Activated CD8-positive, alpha-beta memory T cell treated with anti-CD3 and anti-CD28 coated beads, Interleukin-2, amount 50 U/mL, for 4 hours (primary cell): ENCODE measurements around the gene MYO5B.

Experiments used
- DNase-seq: peaks from one replicate; pipeline ENCODE4 v3.0.0-alpha.2; 2020

The MYO5B gene

GRCh38 chr18:50143886-50144285, 51.1 kb downstream of the MYO5B start:
- DNase-seq, result no peak

DNA sequence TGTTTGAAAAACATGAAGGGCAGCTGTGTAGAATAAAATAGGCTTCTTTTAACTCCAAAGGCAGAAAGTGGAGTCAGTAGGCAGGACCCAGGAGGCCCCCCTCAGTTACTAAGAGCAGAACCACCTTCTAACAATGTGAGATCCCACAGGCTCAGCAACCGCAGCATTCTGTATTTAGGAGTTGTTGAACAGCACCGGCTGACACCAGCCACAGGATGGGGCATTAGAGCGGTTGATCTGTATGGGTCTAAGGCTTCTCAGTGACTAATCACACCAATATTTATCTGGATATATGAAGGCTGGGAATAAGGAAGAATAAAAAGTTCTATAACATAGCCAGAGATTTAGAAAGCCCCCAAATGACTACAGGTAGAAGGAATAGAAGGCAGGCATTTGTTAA, 51.7 kb downstream of the MYO5B start:
- DNase-seq, result no peak

DNA sequence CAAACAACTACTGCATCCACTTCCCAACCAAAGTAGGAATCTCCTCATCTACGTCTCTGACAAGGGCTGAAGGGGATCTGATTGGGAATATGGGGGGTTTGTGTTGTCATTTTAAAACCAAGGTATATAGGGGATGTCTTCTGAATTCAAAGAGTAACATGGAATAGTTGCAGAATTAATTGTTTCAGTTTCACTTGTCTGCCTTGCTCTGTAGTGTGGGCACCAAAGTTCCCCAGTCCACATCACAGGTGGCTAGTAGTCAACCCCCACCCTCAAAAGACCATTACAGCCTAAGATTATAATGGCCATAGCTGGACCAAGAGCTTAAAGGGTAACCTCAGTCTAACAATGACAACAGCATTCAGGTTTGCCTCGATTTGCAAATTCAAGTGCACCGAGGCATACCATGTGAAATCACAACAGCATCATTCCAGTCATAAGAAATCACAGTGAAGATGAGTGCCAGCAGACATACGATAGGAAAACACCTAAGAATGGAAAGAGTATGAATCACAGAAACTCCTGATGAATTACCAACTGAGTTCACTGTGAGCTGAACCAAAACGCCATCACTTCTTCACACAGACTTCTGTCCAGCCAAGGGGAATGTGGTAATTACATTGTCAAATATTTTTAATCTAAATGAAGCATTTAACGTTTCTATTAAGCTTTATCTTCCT, 52.4 kb downstream of the MYO5B start:
- DNase-seq, result no peak

GRCh38 chr18:50138181-50139064, 56.5 kb downstream of the MYO5B start:
- DNase-seq, result no peak

DNA sequence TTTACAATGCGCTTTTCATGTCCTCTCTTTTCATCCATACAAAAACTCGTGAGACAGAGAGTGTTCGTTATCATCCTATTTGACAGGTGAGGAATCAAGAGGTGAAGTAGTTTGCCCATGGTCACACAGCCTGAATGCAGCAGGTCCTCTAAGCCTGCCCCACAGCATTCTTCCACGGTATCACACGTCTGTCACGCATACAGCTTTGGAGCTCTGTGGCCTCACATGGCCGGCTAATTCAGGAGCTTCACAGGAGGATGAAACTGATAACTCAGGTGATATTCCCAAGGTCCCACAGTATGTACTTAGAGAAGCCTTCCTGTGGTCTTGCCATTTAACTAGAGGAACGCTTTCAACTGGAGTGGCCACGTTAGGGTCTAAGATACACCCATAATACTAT, 59.0 kb downstream of the MYO5B start:
- no peak for DNase-seq

DNA sequence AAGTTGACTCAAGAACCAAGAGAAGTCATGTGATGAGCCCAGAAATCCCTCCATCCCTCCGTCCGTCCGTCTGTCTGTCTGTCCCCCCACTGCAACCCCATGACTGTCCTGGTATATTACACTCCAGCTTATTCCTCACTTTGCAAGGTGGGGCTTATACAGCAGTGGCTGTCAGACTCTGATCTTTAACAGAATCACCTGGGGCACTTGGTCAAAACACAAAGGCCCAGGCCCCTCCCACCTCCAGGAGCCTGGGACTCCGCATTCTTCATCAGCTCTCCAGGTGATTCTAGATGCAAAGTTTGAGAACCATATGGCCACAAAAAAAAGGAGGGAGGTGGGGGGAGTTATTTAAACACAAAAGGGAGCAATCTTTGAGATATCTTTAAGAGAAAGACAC, 61.4 kb downstream of the MYO5B start:
- DNase-seq, result no peak

DNA sequence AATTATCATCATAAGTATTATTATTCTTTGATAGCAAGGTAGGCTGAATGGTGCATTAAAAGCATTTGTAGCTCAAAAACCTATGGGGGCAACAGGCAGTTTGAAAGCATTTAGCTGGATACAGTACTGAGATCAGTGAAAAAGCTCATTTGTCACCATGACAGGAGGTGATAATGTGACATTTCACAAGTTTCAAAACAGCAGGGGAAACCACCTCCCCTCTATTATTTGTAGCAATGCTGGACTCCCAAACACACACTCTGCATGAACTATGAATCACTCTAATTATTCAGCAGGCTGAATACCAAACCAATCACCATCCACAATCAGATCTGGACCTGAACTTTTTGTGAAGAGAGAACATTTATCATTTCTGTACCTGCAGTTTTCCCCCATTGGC, 63.4 kb downstream of the MYO5B start:
- DNase-seq, result no peak

DNA sequence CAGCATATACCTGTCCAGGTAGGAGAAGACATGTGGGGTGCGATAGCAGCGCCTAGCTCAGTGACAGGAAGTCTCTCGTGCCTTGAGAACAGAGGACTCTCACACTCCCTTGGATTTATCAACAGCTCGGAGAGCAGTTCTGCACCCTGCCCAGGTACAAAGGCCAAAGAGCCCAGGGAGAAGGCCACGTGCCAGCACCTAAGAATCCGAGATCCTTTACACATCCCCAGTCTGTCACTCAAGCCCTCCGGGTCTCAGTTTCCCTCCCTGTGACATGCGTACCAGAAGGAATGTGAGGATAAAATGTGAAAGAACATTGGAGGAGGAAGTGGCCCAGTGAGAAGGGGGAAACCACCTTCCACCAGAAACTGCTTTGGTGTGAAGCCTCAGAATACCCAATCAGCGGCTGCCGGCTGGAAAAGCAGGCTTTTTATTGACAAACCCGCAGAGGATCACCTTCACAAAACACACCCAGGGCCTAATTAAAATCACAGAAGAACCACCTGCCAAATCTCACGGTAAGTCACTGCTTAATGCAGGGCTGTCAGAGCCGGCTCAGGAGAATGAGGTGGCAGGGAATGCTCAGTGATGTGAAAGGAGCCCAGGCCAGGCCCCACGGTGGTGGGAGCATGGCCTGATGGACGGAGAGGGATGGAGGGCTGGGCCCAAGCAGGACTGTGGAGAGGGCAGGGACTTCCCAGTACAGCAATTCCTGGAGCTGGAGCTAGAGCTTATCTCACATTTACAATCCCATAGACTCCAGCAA, 66.3 kb downstream of the MYO5B start:
- DNase-seq, result no peak

DNA sequence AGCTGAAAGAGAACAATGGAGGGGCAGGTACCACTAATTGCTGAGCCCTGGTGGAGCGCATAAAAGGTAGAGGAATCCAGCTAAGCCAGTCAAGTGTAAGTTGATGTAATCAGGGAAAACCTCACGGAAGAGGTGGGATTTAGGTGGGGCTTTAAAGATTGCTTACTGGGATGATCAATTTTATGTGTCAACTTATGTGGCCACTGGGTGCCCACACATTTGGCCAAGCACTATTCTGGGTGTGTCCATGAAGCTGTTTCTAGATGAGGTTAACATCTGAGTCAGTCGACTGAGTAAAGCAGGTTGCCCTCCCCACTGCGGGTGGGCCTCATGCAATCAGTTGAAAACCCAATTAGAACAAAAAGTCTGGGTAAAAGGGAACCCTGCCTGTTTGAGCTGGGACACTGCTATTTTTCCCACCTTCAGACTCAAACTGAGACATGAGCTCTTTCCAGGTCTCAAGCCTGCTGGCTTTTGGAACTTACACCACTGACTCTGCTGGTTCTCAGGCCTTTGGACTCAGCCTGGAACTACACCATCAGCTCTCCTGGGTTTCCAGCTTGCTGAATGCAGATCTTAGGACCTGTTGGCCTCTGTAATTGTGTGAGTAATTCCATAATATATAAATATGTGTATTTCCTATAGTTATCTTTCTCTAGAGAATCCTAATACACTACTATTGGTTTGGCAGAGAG, 67.3 kb downstream of the MYO5B start:
- no peak for DNase-seq

GRCh38 chr18:50126471-50126870, 68.5 kb downstream of the MYO5B start:
- no peak for DNase-seq

DNA sequence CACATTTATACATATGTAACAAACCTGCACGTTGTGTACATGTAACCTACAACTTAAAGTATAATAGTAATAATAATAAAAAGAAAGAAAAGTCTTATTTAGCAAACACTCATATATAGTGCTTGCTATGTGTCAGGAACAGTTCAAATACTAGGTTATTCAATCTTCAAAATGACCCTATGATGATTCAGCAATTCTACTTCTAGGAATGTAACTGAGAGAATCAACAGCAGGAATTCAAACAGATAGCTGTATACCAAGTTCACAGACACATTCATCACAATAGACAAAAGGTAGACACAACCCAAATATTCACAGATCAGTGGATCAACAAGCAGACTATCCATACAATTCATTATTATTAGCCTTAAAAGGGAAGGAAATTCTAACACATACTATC, 69.5 kb downstream of the MYO5B start:
- no peak for DNase-seq

DNA sequence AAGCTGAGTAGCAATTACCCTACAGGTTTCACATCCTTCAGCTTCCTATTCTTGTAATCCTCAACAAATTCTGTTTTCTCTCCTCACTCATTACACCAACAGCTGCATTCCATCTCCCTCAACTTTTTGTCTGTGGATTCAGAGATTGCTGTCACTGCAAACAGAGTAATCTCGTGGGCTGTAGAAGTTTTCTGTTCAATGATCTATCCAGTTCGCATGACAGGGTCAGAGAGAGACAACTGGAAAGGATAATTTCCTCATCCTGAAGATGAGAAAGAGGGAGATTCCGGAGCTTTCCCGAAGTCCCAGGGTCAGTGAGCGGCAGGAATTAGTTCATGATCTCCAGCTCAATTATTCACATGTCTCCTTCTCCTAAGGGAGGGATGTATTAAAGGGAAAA, 75.7 kb downstream of the MYO5B start:
- DNase-seq, result no peak

DNA sequence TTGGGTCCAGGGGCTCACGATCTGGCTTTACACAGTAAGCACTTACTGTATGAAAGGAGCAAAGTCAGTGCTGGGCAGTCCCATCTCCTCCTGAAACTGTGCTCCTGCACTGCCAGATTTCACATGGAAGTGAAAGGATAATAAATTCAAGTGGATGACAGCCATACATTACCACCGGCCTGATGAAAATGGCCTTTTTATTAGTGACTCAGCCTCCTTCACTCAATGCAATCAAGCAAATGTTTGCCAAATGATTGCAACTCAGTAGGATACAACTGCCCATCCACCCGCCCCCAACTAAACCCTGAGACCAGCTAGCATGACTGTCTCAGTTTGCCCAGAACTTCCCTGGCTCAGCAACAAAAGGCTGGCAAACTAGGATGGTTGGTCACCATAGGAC, 77.1 kb downstream of the MYO5B start:
- no peak for DNase-seq

DNA sequence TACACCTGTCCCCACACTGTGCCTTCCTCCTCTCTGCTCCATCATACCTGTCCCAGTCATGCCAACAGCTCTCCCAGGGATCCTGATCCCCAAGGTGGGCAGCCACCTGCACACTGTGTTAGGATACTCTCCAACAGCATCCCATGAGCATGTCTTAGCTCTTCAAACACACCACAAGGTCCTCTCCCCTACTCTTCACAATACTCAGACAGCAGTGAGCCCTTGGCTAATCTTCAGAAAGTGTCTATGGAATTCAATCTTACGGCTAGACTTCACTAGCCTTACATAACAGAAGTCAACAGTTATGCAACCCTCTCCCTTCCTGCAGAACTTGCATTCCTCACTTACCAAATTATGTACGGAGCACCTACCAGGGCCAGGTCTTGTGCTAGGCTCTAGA, 79.9 kb downstream of the MYO5B start:
- no peak for DNase-seq

DNA sequence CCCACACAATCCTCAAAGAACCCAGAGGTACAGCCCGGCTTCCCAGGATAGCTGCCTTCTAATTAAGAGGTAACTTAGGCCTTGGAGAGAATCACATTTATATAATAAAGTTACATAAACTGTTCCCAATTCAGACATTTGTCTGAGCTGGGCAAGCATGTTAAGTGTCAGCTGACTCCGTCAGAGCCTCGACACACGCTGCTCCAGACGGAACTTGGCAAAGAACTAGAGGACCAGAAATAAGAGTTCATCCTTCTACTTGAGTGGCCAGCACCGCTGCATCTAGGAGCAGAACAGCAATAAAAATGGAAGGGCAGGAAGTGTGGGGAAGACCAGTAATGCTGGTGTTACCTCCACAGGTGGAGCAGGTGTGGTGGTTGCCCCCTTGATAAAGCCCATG, 80.5 kb downstream of the MYO5B start:
- no peak for DNase-seq

DNA sequence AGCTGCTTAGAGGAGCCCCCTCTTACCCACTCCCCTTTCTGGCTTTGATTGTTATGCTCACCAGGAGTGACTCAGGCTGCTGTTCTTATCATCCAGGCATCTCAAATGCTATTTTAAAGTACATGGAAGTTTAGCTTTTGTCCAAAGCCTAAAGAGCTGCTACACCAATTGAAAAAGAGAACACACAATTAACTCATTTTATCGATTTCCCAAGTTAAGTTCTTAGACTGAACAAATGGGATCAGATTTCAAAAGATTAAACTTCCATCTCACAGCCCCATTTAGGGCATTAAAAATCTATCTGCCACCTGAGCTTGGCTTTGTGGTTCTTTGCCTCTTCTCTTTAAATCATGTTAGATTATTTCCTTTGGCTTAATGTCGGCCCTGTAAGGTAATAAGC, 81.2 kb downstream of the MYO5B start:
- no peak for DNase-seq

GRCh38 chr18:50111398-50111797, 83.5 kb downstream of the MYO5B start:
- DNase-seq, result no peak

- no peak for DNase-seq
Observed at GRCh38 chr18:50107468-50107977, 87.4 kb downstream of the MYO5B start.

GRCh38 chr18:50105027-50105426, 89.9 kb downstream of the MYO5B start:
- no peak for DNase-seq

DNA sequence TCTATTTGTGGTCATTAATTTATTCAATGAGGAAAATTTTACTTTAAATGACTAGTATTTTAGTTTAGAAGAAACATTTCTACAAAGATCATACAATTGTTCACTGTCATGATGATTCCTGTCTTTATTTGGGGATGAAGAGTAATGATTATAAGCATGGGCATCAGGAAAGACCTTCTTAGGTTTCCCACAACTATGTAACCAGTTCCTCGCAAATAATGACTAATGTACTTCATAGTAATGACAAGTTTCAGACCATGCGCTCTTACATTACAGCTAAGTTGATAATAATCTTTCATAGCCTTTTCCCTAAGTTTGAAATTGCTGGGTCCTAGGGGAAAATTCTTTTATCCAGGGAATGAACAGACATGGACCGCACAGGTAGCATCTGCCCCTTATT, 90.5 kb downstream of the MYO5B start:
- no peak for DNase-seq

DNA sequence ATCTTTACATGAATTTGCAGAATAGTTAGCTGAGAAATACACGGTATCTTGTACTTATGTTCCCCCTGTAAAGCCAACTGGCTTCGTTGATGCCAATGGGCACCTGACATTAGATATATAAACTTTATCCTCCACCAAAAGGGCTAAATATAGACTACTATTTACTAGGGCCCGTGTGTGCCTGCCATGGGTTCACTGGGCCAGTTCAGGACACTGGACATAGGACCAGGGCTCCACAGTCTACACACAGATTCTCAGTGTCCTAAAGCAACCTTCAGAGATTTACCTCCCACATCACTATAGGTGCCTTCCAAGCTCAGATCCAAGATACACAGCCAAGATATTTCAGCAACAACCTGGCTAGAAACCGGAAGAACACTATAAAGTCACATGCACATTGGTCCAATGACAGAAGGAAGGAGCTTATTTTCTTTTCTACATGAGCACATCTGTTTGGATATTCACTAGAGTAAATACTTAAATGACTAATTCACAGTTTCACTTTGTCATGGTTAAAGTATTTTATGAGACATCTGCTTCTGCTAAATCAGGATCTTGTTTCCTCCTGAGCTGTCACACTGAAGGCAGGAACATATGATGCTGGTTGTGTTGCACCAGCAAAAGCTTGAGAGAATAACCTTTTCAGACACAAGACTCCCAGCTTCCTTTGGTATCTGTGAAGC, 95.1 kb downstream of the MYO5B start:
- no peak for DNase-seq

- DNase-seq, result no peak
Observed at GRCh38 chr18:50097702-50098101, 97.2 kb downstream of the MYO5B start.
